Putamen (tissue), 1 donor: ENCODE data around the gene ST6GAL2.

ENCODE experiments used
- DNase-seq: peaks from one replicate; pipeline ENCODE4 v3.0.0-alpha.2; 2016; ENCODE audit warnings: low spot score

Gene ST6GAL2

DNA sequence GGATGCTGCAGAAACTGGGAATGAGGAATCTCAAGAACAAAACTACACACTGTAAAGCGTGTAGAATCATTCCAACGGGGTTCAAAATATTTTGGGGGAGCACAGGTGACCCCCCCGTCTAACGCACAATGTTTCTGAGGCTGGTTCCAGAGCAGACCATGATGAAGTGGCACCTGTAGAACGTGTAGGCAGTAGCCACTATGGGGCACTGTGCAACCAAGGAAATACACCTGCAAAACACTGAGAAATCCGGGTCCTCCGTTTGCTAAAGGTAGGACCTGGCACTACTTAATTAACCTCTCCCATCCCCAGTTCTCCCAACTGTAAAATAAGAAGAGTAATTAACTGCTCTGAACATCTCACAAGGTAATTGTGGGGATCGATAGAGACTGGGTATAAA, 22.6 kb downstream of the ST6GAL2 start:
- DNase-seq, result no peak

DNA sequence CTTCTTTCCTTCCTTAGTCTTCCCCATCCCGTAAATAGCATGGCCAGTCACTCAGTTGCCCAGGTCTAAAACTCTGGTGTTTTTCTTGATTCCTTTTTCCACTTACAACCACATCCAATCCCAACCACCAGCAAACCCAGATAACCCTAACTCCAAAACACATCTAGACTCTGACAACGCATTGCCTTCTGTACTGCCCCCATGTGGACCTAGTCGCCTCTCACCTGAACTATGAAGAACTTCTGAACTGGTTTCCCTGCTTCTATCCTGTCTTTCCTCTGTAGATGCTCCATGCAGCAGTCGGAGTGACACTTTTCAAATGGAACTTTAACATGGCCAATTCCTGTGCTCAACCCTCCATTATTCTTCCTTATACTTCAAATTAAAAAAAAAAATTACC, 26.5 kb downstream of the ST6GAL2 start:
- no peak for DNase-seq

DNA sequence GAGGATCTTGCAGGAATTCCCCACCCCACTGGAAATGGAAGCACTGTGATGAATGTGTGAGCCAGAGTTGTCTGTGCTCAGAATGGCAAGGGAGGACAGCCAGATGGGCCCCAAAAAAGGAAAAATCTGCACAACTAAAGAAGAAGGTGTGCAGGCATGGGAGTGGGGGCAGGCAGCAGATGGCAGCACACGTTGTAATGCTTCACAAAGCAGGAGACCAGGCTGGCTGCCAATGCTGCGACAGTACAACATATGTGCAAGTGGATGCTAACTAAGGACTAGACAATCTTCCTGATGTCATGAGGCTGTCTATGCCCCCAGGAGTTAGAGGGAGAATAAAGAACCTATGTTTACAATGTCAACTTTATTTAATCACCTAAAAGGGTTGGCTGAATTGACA, 27.2 kb downstream of the ST6GAL2 start:
- no peak for DNase-seq

DNA sequence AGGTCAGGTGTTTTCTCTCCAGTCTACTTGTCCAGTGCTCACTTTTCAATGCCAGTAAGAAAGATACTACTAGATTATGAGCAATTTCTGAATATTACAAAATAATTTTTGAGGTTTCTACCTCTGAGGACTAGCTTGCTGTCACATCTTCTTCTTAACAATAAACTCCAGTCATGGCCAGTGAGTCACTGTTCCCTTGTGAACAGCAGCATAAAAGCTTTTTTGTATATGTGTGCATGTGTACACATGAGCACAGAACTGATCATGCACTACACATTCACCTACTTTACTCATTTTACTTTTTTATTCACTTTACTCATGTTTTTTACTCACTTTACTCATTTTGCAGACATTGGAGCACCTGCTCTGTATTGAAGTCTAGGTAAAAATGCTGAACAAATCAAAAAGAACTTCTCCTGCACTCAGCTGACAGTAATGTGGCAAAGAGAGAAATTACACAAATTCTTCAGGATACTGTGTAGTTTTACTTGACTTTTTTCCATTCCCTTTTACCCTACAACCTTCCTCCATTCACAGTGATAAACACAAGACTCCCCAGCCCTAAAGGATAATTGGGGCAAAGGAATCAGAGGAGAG, 28.0 kb downstream of the ST6GAL2 start:
- DNase-seq, result no peak

DNA sequence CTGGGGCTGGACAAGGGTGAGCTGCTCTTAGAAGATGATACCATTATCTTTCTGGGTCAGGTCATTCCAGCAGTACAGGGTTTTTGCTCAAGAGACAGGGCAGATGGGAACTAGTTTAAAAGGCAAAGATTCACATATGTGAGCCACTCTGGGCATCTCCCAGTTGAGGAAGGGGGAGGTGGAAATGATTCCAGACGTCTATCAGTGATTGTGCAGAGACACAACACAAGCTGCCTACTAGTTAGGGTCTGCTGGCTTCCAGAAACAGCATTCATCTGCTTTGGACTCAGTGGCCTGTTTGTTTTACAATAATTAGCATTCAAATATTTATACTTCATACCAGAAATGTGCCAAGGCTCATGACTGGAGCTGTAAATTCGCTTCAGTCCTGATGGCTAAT, 32.3 kb downstream of the ST6GAL2 start:
- DNase-seq, result no peak

DNA sequence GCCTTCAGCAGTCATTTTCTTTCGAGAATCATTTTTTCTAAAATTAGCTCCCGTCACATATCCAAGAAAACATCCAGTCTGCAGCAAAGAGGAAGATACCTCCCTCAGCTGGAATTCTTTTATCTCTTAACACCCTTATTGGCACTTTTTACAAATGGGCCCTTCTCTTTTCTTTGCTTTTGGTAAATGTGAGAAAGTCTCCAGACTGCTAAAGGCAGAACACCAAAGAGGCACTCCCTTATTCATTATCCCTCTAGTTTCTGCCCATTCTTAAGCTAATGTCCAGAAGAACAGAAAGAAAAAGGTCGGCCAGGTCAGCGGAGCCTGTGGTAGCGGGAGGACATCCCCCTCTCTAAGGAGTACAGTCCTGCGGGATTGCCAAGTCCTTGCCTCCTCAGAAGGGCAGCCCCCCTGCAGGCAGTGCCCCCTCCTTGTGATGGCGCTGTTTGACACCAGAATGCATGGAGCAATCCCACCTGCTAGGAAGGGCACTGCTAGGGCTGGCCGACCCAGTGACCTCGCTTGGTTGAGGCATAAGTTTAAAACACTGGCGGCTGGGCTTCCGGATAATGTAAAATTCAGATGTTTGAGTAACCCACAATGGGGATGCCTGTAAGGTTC, 34.0 kb downstream of the ST6GAL2 start:
- no peak for DNase-seq

DNA sequence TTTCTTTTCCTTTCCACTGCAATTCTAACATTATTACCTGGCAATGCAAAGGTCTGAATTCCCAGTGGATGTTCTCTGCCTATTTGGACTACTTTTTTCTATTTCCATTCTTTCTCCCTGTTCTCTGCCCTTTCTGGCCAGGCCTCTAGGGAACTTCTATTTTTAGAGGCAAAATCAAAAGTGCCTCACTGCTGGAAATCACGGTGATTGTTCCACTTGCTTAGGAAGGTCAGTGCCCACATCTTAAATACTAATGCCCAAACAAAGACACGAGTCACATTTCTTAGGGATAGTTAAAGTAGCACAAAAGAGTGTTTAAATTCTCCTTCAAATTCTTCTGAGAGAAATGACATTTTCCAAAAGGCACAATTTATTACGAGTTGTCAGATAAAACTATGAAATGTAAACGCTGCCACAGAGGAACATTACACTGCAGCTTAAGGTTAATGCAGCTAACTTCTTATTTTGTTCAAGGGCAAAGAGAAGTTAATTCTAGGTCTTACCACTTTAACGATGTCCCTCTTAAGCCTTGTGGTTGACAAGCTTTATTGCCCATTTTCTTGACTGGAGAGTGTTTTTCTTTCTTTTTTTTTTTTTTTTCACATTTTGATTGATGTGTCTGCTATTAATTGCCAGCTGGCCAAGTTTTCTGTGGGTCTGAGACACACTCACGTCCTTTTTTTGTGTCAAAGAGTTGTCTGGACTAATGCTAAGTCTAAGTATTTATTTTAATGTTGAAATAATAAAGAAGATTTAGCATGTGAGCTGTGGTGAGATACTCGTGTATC, 34.7 kb downstream of the ST6GAL2 start:
- no peak for DNase-seq

DNA sequence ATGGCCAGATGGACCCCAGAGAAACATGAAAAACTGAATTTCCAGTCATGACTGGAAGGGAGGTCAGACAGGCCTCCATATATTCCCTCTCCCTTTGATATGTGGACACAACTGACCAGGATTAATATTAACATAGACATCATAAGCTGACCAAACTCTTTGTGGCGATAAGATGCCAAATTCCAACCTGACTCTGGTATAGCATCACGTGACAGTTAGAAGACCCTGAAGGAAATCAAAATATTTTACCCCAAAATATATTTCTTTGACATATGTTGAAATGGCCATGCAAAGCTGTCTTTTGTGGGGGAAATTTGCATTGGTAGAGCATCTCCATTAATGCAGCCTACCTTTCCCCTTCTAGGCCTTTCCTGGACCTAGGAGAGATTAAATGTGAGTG, 36.7 kb downstream of the ST6GAL2 start:
- no peak for DNase-seq

DNA sequence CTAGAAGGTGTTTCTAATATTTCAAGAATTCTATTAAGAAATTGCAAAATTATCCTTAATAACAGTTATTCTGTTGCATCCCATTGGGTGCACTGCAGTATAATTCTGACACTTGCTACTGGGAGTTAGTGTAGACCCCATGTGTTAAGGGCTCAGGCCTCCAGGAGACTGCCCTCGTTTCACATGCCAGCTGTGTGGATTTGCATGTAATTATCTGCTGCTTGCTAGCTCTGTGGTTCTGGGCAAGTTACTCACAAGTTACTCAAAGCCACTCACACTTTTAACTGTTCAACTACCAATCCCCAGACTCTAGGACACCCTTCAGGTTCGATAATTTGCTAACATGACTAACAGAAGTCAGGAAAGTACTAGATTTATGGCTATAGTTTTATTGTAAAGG, 38.6 kb downstream of the ST6GAL2 start:
- DNase-seq, result no peak

DNA sequence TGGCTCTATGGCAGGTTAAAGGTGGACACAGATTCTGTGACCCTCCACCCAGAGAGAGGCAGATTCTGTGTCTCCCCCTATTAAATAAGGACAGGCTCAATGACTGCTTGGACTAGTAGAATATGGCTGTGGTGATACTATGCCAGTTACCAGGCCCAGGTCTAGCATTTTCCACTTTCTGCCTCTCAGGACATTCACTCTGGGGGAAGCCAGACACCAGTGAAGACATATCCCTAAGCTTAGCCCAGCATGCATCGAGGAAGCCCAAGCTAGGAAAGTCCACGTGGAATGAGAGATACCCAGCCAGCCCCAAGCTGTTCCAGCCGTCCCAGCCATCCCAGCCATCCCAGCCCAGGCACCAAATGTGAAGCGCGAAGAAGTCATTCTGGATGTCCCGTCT, 40.3 kb downstream of the ST6GAL2 start:
- no peak for DNase-seq

DNA sequence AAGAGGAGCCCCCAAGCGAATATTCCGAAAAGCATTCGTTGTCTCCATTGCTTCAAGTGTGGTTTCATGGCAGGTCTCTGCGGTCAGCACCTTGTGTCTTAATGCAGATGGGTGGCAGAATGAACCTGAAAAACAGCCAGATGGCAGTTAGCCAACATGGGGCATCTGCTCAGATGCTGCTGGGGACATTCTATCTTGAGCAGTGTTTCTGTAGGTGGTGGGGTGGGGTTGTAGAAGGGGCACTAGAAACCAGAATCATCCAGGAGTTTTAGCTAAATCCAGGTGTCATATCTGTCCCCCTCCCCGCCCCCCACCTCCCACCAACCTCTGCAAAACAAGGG, 42.1 kb downstream of the ST6GAL2 start:
- no peak for DNase-seq

DNA sequence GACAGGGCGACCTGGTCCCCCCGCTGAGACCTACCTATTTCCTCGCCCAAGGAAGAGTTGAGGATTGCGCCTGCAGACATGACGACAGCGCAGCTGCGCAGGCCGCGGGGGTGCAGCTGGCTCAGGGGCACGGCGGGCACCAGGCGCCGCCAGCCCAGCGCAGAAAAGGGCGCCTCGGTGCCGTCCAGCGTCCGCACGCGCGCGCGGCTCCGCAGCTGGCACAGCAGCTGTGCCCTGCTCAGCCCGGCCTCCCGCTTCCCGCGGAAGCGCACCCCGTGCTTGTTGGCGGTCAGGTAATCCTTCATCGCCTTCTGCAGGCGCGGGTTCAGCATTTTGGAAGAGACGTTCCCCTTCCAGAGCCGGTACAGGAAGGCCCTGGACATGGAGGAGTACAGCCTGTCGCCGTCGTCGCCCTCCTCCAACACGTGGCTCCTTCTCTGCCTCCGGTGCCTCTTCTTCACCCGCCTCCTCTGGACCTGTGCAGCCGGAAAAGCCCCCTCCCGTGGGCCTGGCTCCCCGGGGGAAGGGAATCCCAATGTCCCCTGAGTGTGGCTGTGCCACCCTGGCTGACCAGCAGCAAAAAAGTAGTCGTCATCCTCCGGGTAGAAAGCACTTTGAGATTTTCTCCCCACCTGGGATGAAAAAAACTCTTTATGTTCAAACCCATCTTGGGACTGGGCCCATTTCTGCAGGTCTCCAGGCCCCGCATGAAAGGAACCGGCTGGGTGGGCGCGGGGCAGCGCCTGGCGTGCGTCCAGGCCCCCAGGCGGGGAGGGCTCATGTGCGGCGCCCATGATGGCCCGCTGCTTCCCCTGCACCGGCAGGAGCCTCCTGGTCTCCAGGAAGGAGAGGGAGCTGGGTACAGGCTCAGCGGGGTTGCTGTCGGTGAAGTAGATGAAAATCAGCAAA, 42.7 kb downstream of the ST6GAL2 start:
- no peak for DNase-seq

DNA sequence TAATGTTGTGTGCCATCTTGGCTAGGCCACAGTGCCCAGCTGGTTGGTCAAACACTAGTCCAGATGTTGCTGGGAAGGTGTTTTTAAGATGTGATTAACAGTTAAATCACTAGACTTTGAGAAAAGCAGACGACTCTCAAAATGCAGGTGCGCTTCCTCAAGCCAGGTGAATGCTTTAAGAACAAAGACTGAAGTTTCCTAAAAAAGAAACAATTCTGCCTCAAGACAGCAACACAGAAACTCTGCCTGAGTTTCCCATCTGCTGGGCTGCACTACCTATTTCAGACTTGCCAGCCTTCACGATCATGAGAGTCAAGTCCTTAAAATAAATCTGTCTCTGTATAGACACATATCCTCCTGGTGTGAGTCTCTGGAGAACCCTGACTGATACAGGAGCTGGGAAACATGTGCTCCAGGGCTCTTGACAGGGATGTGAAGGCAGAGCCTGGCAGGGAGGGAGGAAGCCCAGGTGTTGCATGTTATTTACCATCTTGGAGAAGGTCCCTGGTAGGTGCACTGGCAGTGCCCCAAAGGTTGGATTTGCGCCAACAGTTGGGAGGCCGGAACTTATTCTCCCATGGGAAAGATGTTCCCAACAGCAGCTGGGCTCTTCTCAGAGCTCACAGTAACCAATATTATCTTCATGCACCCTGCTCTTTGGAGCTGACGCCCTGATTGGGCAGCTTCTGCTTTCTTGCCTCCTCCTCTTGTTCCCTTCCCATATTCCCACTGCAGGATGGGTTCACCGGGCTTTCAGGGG, 43.9 kb downstream of the ST6GAL2 start:
- no peak for DNase-seq

DNA sequence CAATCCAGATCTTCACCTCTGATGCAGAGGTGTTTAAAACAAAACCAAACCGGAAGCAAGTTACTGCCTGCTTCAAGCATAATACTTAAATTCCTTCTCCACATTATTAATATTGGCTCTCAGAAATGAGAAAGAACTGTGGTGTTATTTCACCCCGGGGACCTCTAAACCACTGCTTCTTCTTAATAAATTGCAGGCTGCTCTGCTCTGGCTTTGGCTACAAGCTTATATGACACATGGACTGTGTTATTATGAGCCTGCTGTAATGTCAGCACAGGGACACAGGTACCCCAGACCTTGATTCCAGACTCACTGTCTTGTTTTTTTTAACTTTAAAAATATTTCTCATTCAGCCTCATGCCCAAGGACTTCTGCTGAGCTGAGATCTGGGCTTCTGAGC, 45.1 kb downstream of the ST6GAL2 start:
- DNase-seq, result no peak

DNA sequence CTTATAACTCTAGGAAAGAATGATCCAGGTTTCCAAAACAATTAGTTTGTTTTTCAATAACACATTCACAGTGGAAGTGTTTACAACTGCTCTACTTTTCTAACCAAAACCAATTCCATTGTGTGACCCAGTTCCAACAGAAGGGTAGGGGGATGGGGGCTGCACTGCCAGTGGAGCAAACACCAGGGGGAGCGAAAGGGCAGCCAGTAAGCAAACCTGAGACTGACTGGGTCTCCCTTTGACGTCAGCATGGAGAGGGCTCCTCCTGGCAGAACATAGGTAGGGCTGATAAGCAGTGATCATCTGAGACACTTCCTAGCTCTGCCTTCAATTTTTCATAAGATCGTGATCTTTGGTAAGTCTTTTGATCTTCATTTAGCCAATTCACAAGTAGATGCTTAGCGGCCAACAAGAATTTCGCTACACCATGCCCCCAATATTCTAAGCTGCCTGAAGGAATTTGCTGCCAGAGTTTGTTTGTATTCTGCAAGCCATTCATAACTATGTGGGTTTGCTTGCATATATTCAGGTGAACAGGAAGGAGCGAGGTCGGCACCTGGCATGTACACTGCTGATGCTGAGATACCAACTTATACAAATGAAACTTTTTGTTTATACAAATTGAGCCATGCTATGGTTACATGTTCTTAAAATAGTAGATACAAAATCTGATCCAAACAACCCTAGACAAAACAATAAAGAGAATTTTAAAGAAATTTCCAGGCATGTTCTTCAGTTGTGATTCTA, 45.9 kb downstream of the ST6GAL2 start:
- no peak for DNase-seq

DNA sequence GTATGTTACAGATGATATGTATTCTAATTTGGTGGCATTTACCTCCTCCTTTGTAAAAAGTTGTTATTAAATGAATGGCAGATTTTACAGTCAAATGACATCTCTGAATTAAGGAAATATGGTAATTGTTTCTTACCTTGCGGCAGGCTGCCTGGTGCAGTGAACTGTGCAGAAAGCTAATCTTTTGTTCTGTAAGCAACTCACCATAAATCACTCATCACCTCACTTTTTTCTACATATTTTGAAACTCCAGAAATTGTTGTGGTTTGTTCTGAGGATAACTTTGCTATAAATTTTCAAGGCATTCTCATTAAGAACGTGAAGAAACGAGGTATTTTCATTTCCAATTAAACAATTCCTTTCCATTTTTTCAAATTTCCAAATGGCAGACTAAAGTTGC, 52.7 kb downstream of the ST6GAL2 start:
- no peak for DNase-seq

DNA sequence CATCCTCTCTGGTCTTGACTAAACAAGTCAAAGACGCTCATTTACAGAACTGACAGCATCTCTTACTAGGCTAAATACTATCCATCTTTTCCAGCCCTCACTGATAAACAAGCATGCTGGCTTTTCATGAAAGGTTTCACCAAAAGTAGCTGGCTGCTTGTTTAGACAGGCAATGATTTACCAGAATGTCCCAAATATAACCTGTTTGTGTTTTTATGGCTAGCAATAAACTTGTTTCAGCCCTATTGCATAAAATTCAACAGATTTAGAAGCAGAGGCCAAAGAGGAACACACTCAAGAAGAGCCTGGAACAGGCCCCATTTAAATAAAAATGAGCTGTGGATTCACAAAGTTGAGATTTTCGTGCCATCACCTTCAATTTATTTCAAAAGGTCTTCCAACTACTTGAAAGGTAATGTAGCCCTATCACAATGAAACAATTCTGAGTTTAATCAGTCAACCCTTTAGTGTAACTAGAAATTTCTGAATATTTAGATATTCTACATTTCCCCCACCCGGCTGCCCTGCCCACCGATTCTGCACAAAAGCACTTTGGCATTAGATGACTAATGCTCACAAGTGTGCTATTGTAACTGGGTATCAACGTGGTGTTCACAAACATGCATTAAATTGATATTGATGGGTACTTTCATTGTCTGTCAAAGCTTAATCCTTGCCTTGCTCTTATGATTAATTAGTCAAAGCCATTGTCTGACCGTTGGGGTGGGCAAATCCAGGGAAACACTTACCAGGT, 54.0 kb downstream of the ST6GAL2 start:
- DNase-seq, result no peak

DNA sequence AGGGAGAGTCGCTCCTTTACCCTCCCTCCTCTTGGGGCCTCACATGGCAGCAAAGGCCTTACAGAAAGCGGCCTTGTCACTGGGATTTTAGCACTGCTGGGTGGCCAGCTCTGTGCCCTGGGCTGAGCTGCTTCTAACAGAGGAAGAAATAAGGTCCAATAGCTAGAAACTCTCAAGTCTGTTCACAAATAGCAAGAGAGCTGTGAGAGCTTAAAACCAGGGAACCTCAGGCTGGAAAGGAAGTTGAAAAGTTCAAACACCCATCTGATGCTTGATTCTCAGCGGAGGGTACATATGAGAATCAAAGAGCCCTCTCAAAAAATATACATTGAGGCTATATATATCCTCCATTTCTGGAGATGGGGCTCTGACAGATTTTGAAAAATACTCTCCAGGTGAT, 54.7 kb downstream of the ST6GAL2 start:
- DNase-seq, result no peak

DNA sequence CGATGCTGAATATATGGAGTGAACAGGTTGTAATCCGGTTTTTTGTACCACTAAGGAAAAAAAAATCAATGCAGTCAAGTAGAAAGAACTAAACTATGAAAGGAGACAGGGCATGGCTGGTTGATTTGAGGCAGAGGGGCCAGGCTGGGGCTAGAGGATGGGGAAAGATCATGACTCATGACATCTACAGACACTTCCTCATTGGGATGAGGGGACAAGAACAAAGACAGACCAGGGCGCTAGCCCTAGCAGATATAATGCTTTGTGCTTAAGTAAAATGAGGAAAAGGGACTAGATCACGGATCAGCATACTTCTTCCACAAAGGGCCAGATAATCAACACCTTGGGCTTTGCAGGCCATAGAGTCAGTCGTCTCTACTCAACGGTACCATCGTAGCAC, 55.8 kb downstream of the ST6GAL2 start:
- DNase-seq, result no peak

DNA sequence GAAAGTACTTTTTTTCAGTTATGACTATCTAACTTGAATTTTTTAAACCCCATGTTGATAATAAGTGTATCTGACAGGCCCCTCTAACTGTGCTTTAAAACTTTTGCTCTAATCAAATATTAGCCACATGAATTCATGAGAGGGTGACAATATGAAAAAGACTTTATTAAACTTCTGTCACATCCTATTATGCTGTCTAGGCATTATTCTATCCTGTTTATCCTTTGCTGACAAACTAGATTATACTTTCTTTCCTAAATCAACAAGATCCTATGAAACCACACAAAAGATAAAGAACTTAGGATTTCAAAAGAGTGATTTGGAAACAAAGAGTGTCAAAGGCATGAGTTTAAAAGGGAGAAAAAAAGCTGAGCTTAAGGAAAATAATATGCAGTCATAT, 57.8 kb downstream of the ST6GAL2 start:
- DNase-seq, result no peak
